Measurements from ENCODE around the gene FEM1B. TPM values are rescaled to one million over a fixed set of nuclear protein-coding genes. Genes with fewer than 3 reads are reported as not detected.

Gene FEM1B
- total RNA-seq, 1 donor from 2014 or later, result 57.0 TPM

- peaks cover 0 to 18% of the 10 kb centered on the region in 2 donors for H3K4me1 ChIP-seq
Measured at GRCh38 chr15:68289057-68289456, 11.5 kb downstream of the FEM1B start.

GRCh38 chr15:68289621-68290352 is 12.2 kb downstream of the FEM1B start:
- H3K4me1 ChIP-seq, result peaks cover 0 to 18% of the 10 kb centered on the region in 2 donors

More at GRCh38 chr15:68289057-68289456, 11.5 kb downstream of the FEM1B start:
- TF ChIP-seq CTCF (IDR thresholded peaks at IDR 0.05), result no peak
- no peak overlapping the region for H3K4me3 ChIP-seq
- peak overlapping the region in 1 of 2 donors; percentile 16 for H3K27ac ChIP-seq
- no peaks in the 10 kb centered on the region for H3K27me3 ChIP-seq
- DNase-seq (ENCODE audit: low spot score in 2 of 2), result no peak
- intact Hi-C loops (cut with DNase I), result no loop called here
- H3K36me3 ChIP-seq, result peaks cover 33 to 41% of the 10 kb centered on the region in 2 donors
- H3K9me3 ChIP-seq, result no peaks in the 10 kb centered on the region

GRCh38 chr15:68290715-68291114 is 13.2 kb downstream of the FEM1B start:
- Histone ChIP-seq H3K36me3 (peaks cover 28% of the 10 kb centered on the region in 2 donors), H3K27me3 (no peaks in the 10 kb centered on the region), H3K4me1 (peaks cover 0 to 12% of the 10 kb centered on the region in 2 donors), H3K4me3 (no peak overlapping the region), H3K9me3 (no peaks in the 10 kb centered on the region), H3K27ac (no peak overlapping the region)
- intact Hi-C loops (cut with DNase I), result no loop called here
- no peak for TF ChIP-seq CTCF (IDR thresholded peaks at IDR 0.05)
- no peak for DNase-seq (ENCODE audit: low spot score in 2 of 2)

More at GRCh38 chr15:68289621-68290352, 12.2 kb downstream of the FEM1B start:
- intact Hi-C loops (cut with DNase I), result no loop called here
- Histone ChIP-seq H3K4me3 (no peak overlapping the region), H3K27ac (no peak overlapping the region), H3K27me3 (no peaks in the 10 kb centered on the region), H3K9me3 (no peaks in the 10 kb centered on the region), H3K36me3 (peaks cover 30 to 37% of the 10 kb centered on the region in 2 donors)
- TF ChIP-seq CTCF (IDR thresholded peaks at IDR 0.05), result no peak
- no peak for DNase-seq (ENCODE audit: low spot score in 2 of 2)

- H3K4me1 ChIP-seq, result peaks cover 0 to 4% of the 10 kb centered on the region in 2 donors
- H3K27me3 ChIP-seq, result no peaks in the 10 kb centered on the region
- peaks cover 28 to 34% of the 10 kb centered on the region in 2 donors for H3K36me3 ChIP-seq
- H3K4me3 ChIP-seq, result no peak overlapping the region
- H3K9me3 ChIP-seq, result no peaks in the 10 kb centered on the region
- intact Hi-C loops (cut with DNase I), result no loop called here
- TF ChIP-seq CTCF (IDR thresholded peaks at IDR 0.05), result no peak
- no peak for DNase-seq (ENCODE audit: low spot score in 2 of 2)
- no peak overlapping the region for H3K27ac ChIP-seq
Measured at GRCh38 chr15:68292157-68292781, 14.7 kb downstream of the FEM1B start.

- Histone ChIP-seq H3K9me3 (no peaks in the 10 kb centered on the region), H3K27ac (no peak overlapping the region), H3K4me3 (no peak overlapping the region), H3K4me1 (peaks cover 0 to 4% of the 10 kb centered on the region in 2 donors), H3K36me3 (peaks cover 28 to 40% of the 10 kb centered on the region in 2 donors), H3K27me3 (no peaks in the 10 kb centered on the region)
- DNase-seq (ENCODE audit: low spot score in 2 of 2), result no peak
- intact Hi-C loops (cut with DNase I), result no loop called here
- no peak for TF ChIP-seq CTCF (IDR thresholded peaks at IDR 0.05)
Measured at GRCh38 chr15:68292967-68293366, 15.4 kb downstream of the FEM1B start.
